Prostate gland (tissue), 2 donors: Measurements from ENCODE around the gene GDF2. TPM values are rescaled to one million over a fixed set of nuclear protein-coding genes. Genes with fewer than 3 reads are reported as not detected.

Experiments used
- DNase-seq: peaks from one replicate; pipeline ENCODE4 v3.0.0-alpha.2; 2019; ENCODE audit warnings: low spot score
- H3K27ac ChIP-seq, 2 donors: fragments of 200-600 bp; sonication (generic); 2 replicates each; pipeline ENCODE4 v1.5.1; 2017 to 2019
- H3K27me3 ChIP-seq: fragments of 200-600 bp; sonication (generic); replicated peaks from 2 replicates; pipeline ENCODE4 v1.5.1; 2019; ENCODE audit not compliant: insufficient read depth
- H3K36me3 ChIP-seq, 2 donors: fragments of 200-600 bp; sonication (generic); 1 replicate in 1 of 2; 2 replicates in 1 of 2; pipeline versions ENCODE4 v1.5.1 to v1.8.1; 2017 to 2019
- H3K4me1 ChIP-seq: fragments of 200-600 bp; sonication (generic); replicated peaks from 2 replicates; pipeline ENCODE4 v1.5.1; 2019
- H3K4me3 ChIP-seq, 2 donors: fragments of 200-600 bp; sonication (generic); 2 replicates each; pipeline ENCODE4 v1.5.1; 2017 to 2019
- H3K9me3 ChIP-seq: fragments of 200-600 bp; sonication (generic); 2 replicates; pipeline ENCODE4 v1.5.1; 2017
- POLR2A ChIP-seq: fragments of 450-650 bp; IDR thresholded peaks from one replicate; pipeline ENCODE4 v1.6.1; 2016; ENCODE audit warnings: antibody characterized with exemption, mild to moderate bottlenecking
- POLR2AphosphoS5 ChIP-seq: sonication (generic); formaldehyde crosslinking; IDR thresholded peaks from one replicate; pipeline ENCODE4 v1.6.1; 2017; ENCODE audit warnings: antibody characterized with exemption
- WGBS: methylation state at CpG from one replicate; pipeline ENCODE4 v1.1.5; 2018; 5-methylcytosine and 5-hydroxymethylcytosine counted together
- intact Hi-C: fragments of 100-400 bp; cut with DNase I; formaldehyde crosslinking; loops from one replicate; pipeline ENCODE4 v1.14.2; 2022
- total RNA-seq, 2 donors: library from RNA; depleted of rRNA; stranded (reverse); fragments of >200 nt; gene quantifications; one replicate each; pipeline ENCODE4 v1.1.0, GENCODE V29; 2016
- TF ChIP-seq, protein P1 (sequence below), 4 experiments: fragments of 200-600 bp in 2 of 4; fragments of 450-650 bp in 2 of 4; sonication (generic) in 2 of 4; IDR thresholded peaks; 1 replicate in 3 of 4; 2 replicates in 1 of 4; pipeline ENCODE4 v1.5.1; 2016 to 2019; ENCODE audit warnings: antibody characterized with exemption in 4 of 4, mild to moderate bottlenecking in 2 of 4, moderate library complexity in 2 of 4

The GDF2 gene
- total RNA-seq, 2 donors from 2014 or later = not detected

DNA sequence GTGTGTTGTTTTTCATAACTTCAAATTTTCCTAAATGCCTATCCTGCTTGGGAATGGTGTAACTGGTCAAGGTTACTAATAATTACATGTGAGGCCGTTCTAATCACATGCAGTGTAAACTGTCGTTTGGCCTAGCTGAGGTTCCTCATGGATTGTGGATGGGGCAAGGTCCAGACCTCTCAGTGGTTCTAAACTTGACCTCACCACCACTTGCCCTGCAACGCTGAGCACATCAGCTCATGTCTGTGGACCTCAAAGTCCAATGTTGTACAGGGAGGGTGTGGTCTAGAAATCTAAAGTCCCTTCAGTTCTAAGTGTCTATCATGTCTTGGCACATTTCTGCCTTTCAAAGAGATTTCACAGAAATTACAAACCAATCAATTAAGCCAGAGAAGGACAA is 41.5 kb downstream of the GDF2 start:
- Histone ChIP-seq H3K4me3 (no peak overlapping the region), H3K27me3 (no peaks in the 10 kb centered on the region), H3K9me3 (no peaks in the 10 kb centered on the region), H3K36me3 (no peaks in the 10 kb centered on the region), H3K27ac (no peak overlapping the region), H3K4me1 (no peaks in the 10 kb centered on the region)
- intact Hi-C loops = no loop called here
- TF ChIP-seq, protein P1, sequence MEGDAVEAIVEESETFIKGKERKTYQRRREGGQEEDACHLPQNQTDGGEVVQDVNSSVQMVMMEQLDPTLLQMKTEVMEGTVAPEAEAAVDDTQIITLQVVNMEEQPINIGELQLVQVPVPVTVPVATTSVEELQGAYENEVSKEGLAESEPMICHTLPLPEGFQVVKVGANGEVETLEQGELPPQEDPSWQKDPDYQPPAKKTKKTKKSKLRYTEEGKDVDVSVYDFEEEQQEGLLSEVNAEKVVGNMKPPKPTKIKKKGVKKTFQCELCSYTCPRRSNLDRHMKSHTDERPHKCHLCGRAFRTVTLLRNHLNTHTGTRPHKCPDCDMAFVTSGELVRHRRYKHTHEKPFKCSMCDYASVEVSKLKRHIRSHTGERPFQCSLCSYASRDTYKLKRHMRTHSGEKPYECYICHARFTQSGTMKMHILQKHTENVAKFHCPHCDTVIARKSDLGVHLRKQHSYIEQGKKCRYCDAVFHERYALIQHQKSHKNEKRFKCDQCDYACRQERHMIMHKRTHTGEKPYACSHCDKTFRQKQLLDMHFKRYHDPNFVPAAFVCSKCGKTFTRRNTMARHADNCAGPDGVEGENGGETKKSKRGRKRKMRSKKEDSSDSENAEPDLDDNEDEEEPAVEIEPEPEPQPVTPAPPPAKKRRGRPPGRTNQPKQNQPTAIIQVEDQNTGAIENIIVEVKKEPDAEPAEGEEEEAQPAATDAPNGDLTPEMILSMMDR (IDR thresholded peaks at IDR 0.05) = no peak
- TF ChIP-seq POLR2A = no peak
- no peak for TF ChIP-seq POLR2AphosphoS5
- 90% methylated on average over 3 of the region's 3 CpGs for WGBS
- no peak for DNase-seq

DNA sequence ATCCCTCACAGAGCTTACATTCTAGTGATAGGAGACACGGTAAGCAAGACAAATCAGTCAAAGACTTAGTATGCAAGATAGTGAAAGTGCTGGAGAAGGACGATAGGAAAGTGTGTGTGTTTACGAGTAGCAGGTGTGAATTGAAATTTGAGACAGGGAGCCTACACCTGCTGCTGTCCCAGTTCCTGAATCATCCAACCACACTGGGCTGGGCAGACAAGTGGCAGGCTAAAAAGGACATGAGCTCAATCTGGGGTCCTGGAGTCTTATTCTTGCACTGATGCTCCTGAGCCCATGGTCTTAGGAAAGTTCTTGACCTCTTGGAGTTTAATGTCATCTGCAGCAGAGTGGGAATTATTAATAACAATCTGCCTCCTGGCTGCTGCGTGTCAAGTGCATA is 42.1 kb downstream of the GDF2 start:
- DNase-seq = no peak
- TF ChIP-seq, protein P1 (IDR thresholded peaks at IDR 0.05) = no peak
- TF ChIP-seq POLR2AphosphoS5 = no peak
- no peak for TF ChIP-seq POLR2A
- Histone ChIP-seq H3K27ac (no peak overlapping the region), H3K9me3 (no peaks in the 10 kb centered on the region), H3K27me3 (no peaks in the 10 kb centered on the region), H3K36me3 (no peaks in the 10 kb centered on the region), H3K4me3 (no peak overlapping the region), H3K4me1 (no peaks in the 10 kb centered on the region)
- intact Hi-C loops = no loop called here
- WGBS = 59% methylated on average over 4 of the region's 4 CpGs

DNA sequence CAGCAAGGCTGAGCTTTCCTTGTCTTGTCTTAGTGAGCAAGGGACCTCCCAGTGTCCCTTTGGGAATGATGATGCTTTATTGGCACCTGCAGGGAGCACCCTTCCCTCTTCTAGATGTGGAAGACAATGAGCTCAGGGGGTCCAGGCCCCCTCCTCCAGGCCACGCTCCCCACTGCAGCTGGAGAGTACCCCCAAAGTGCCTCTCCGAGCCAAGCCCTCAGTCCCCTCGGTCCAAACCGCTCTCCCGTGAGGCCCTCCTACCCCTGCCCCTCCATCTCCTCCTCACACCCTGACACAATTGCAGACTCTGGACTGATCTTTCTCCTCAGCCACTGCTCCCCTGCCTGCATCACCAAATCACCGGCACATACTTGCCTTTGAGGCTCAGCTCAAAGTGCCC is 42.7 kb downstream of the GDF2 start:
- no peaks in the 10 kb centered on the region for H3K36me3 ChIP-seq
- H3K27me3 ChIP-seq = no peaks in the 10 kb centered on the region
- no peak for DNase-seq
- no peak overlapping the region for H3K27ac ChIP-seq
- H3K4me1 ChIP-seq = no peaks in the 10 kb centered on the region
- no peaks in the 10 kb centered on the region for H3K9me3 ChIP-seq
- no peak overlapping the region for H3K4me3 ChIP-seq
- no peak for TF ChIP-seq POLR2A
- TF ChIP-seq POLR2AphosphoS5 = no peak
- TF ChIP-seq, protein P1 (IDR thresholded peaks at IDR 0.05) = no peak
- WGBS = 89% methylated on average over 6 of the region's 6 CpGs
- intact Hi-C loops = no loop called here

DNA sequence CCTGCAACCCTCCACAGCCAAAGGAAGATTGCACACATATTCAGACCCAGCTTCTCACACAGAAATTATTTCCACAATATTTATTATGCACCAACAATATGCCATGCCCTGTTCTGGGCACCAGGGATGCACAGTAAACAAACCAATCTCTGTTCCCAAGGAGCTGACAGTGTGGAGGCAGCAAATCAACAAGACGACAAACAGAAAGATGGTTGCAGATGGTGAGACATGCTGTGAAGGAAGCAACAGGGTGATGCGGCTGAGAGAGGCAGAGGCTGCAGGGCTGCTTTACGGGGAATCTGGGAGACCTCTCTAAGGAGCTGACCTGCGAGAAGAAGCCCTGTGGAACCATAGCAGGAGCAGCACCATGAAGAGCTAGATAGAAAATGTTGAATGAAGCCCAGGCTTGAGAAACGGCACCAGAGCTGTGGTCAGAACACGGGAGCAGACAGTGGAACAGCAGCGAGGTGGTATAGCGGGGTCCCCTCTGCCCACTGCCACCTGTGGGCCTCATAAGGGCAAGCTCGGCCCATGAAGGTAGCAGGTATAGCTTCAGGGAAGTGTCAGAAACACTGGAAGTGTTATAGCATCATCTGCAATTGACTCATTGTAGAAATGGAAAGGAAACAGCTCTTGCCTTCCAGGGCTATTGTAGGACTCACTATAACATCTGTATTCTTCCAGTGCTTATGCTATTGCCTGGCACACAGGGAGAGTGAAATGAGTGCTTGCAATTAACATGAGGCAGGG is 43.4 kb downstream of the GDF2 start:
- no peak overlapping the region for H3K27ac ChIP-seq
- H3K27me3 ChIP-seq = no peaks in the 10 kb centered on the region
- intact Hi-C loops = no loop called here
- 95% methylated on average over 9 of the region's 9 CpGs for WGBS
- DNase-seq = no peak
- H3K9me3 ChIP-seq = no peaks in the 10 kb centered on the region
- no peak for TF ChIP-seq POLR2AphosphoS5
- TF ChIP-seq, protein P1 (IDR thresholded peaks at IDR 0.05) = no peak
- no peak for TF ChIP-seq POLR2A
- H3K36me3 ChIP-seq = no peaks in the 10 kb centered on the region
- H3K4me3 ChIP-seq = no peak overlapping the region
- H3K4me1 ChIP-seq = no peaks in the 10 kb centered on the region

DNA sequence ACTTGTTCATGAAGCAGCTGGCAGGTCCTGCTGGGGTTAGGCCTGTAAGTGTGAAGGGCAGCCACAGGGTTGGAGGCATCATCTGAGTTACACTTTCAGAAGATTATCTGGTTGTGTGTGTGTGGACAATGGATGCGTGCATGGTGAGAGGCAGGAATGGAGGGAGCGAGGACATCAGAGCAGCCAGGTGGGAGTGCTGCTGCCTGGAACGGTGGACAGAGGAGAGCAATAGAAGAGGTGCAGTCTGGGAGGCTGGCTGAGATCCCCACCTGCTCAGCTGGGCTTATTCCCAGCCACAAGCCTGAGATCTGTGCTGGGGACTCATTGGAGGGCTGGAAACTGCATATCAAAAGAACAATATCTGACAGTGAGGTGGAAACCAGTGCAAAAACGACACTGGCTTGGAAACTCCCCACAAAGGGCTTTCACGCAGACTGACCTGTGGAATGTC is 44.0 kb downstream of the GDF2 start:
- Histone ChIP-seq H3K4me3 (no peak overlapping the region), H3K27me3 (no peaks in the 10 kb centered on the region), H3K4me1 (no peaks in the 10 kb centered on the region), H3K27ac (no peak overlapping the region), H3K36me3 (no peaks in the 10 kb centered on the region), H3K9me3 (no peaks in the 10 kb centered on the region)
- intact Hi-C loops = no loop called here
- 70% methylated on average over 5 of the region's 5 CpGs for WGBS
- DNase-seq = no peak
- TF ChIP-seq, protein P1 (IDR thresholded peaks at IDR 0.05) = no peak
- TF ChIP-seq POLR2AphosphoS5 (no peak), POLR2A (no peak)
